Psoas muscle (tissue), 8 donors: ENCODE measurements around the gene HOXB9. TPM values are rescaled to one million over a fixed set of nuclear protein-coding genes. Genes with fewer than 3 reads are reported as not detected.

Experiments used
- ATAC-seq, 4 donors: fragments of 200-7000 bp; cut with Tn5 transposase; one replicate each; pipeline ENCODE4 v1.9.1; 2020; ENCODE audit warnings: moderate library complexity in 3 of 4, mild to moderate bottlenecking in 2 of 4
- DNase-seq, 2 donors: peaks; one replicate each; pipeline ENCODE4 v3.0.0-alpha.2; 2020
- H3K27ac ChIP-seq: fragments of 200-600 bp; one replicate; pipeline ENCODE4 v1.8.0; 2022
- H3K27me3 ChIP-seq, 3 donors: fragments of 200-600 bp in 1 of 3; one replicate each; pipeline versions ENCODE4 v1.6.1 to v1.8.0; 2013 to 2022; ENCODE audit warnings: low read length in 2 of 3, mild to moderate bottlenecking in 2 of 3, moderate library complexity in 1 of 3; ENCODE audit not compliant: insufficient read depth in 3 of 3
- H3K36me3 ChIP-seq, 2 donors: fragments of 200-600 bp in 1 of 2; one replicate each; pipeline versions ENCODE4 v1.6.1 to v1.8.0; 2013 to 2022; ENCODE audit warnings: low read depth in 1 of 2, mild to moderate bottlenecking in 1 of 2, moderate library complexity in 1 of 2; ENCODE audit not compliant: insufficient read depth in 1 of 2
- H3K4me1 ChIP-seq: fragments of 200-600 bp; one replicate; pipeline ENCODE4 v1.8.0; 2022
- H3K4me3 ChIP-seq: fragments of 200-600 bp; one replicate; pipeline ENCODE4 v1.8.0; 2022; ENCODE audit warnings: mild to moderate bottlenecking
- H3K9me3 ChIP-seq: fragments of 200-600 bp; one replicate; pipeline ENCODE4 v1.8.0; 2022
- WGBS, 3 donors: extraction: QIAGEN DNeasy Blood & Tissue Kit; methylation state at CpG; one replicate each; pipeline versions ENCODE4 v1.1.6 to v1.1.7; 2013; 5-methylcytosine and 5-hydroxymethylcytosine counted together
- intact Hi-C, 2 donors: fragments of 100-400 bp; cut with DNase I; formaldehyde crosslinking; loops; one replicate each; pipeline versions ENCODE4 v1.11.0 to v1.14.2; 2022
- polyA plus RNA-seq, 3 donors: library from polyadenylated mRNA; stranded (reverse); fragments of 200-250 nt; gene quantifications; one replicate each; pipeline ENCODE4 v1.2.3, GENCODE V29; 2013
- total RNA-seq, 4 donors: library from RNA; stranded (reverse); fragmentation: NEBNext Ultra II Directional in 2 of 4; extraction: Animal tissue kit (Norgen Biotek cat#: 25700) in 2 of 4; gene quantifications; one replicate each; pipeline versions ENCODE4 v1.2.1 to v1.2.4, GENCODE V29; 2021 to 2023
- TF ChIP-seq, protein P1 (sequence below): fragments of 200-600 bp; IDR thresholded peaks from one replicate; pipeline ENCODE4 v1.8.0; 2022; ENCODE audit warnings: antibody characterized with exemption
- donor health status: healthy with polysubstance abuse.
- donor health status: DM: no; HTN: no; CAD: no; lungs with moderate emphysema.
- donor health status: Bipolar disorder and iron deficiency.
- donor health status: healthy.
- donor health status: DM: yes; HTN: yes; CAD: no.
- donor health status: DM: no; HTN: no; CAD: no.
- donor health status: DM: no; HTN: no; CAD: no.
- donor health status: DM: yes; HTN: yes; CAD: no.

The HOXB9 gene
- total and polyA plus RNA-seq, 7 donors: 0.01 to 0.10 (median 0.03) TPM; not detected in 4

DNA sequence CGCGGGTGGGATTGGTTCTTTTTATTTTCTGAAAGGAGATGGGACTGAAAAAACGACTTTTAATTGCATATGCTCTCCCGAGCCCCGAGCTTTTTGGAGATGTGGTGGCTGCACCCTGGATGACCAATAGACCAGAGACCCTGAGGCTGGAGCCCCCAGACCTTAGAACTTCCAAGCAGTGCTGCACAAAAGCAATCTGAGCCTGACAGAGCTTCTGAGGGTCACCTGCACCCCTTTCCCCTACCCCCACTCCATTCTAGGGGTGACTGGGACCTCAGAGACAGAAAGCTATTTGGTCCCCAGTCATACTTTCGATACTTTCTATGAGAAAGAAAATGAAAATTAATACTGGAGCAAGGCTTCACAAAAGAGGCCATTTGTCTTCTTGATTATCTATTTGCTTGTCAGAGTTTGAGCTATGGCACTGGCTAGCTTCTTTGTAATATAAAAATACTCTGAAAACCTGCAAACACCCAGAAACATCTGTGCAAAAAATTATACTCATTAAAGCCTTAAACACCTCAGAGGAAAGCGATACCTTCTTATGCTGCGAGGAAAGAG lies 51.6 kb downstream of the HOXB9 start:
- ATAC-seq (no peak), DNase-seq (no peak)
- Histone ChIP-seq H3K36me3 (no peaks in the 10 kb centered on the region), H3K27ac (no peak overlapping the region), H3K27me3 (peaks cover 4 to 76% (median 23%) of the 10 kb centered on the region in 3 donors), H3K4me3 (no peak overlapping the region), H3K9me3 (no peaks in the 10 kb centered on the region), H3K4me1 (no peaks in the 10 kb centered on the region)
- TF ChIP-seq, protein P1, sequence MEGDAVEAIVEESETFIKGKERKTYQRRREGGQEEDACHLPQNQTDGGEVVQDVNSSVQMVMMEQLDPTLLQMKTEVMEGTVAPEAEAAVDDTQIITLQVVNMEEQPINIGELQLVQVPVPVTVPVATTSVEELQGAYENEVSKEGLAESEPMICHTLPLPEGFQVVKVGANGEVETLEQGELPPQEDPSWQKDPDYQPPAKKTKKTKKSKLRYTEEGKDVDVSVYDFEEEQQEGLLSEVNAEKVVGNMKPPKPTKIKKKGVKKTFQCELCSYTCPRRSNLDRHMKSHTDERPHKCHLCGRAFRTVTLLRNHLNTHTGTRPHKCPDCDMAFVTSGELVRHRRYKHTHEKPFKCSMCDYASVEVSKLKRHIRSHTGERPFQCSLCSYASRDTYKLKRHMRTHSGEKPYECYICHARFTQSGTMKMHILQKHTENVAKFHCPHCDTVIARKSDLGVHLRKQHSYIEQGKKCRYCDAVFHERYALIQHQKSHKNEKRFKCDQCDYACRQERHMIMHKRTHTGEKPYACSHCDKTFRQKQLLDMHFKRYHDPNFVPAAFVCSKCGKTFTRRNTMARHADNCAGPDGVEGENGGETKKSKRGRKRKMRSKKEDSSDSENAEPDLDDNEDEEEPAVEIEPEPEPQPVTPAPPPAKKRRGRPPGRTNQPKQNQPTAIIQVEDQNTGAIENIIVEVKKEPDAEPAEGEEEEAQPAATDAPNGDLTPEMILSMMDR: no peak
- intact Hi-C loops: no loop called here
- WGBS, 3 donors: 57 to 62% (median 57%) methylated on average over 8 of the region's 8 CpGs

DNA sequence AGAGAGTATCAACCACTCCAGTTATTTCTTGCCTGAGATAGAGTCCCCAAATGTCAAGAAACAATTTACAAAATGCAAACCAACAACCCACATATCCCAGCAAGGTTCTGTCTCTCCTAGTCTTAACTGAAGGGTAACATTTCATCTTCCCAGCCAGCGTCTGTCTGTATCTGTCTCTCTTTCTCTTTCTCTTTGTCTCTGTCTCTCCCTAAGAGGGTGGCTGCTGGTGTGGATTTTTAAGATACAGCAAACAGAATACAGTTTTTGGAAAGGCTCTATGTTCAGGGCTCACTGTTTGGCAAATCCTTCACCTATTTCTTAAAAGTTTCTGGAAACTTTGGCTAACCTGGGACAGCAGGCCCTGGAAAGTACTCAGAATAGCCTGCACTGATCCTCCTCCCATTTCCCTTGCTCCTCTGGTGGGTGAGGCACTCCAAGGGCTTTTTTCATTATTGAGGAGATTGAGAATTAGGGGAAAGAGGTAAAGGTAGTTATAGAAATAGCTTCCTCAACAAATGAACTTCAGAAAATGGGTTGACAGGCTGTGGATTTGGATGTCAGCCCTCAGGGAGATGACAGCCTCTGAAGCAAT lies 54.2 kb downstream of the HOXB9 start:
- no peak overlapping the region for H3K4me3 ChIP-seq
- intact Hi-C loops: no loop called here
- peak overlapping the region; percentile 10 for H3K27ac ChIP-seq
- H3K9me3 ChIP-seq: no peaks in the 10 kb centered on the region
- whole genome bisulfite sequencing, 3 donors: 76 to 91% (median 88%) methylated on average over 1 of the region's 1 CpG
- peaks cover 4 to 77% (median 17%) of the 10 kb centered on the region in 3 donors for H3K27me3 ChIP-seq
- H3K4me1 ChIP-seq: no peaks in the 10 kb centered on the region
- no peak for ATAC-seq
- no peaks in the 10 kb centered on the region for H3K36me3 ChIP-seq
- TF ChIP-seq, protein P1: no peak
- DNase-seq: no peak

Other genes starting within 250 kb of the HOXB9 start
- gene SKAP1, start 196.1 kb downstream of the HOXB9 start, total RNA-seq: 1 to 10 TPM in 1 of 4 donors, under 1 TPM in 2, not detected in 1; 0.42 to 1.0 (median 0.44) TPM
- under 1 TPM in 2 of 3 donors, not detected in 1; 0.09 to 0.12 TPM for gene SKAP1, start 196.1 kb downstream of the HOXB9 start, polyA plus RNA-seq
- not detected for gene HOXB1, start 95.3 kb downstream of the HOXB9 start, total RNA-seq
- not detected for gene HOXB1, start 95.3 kb downstream of the HOXB9 start, polyA plus RNA-seq
- gene HOXB2, start 81.2 kb downstream of the HOXB9 start, total RNA-seq: 10 to 100 TPM in 1 of 4 donors, 1 to 10 TPM in 3; 3.1 to 12.9 (median 6.5) TPM
- 1 to 10 TPM; 4.6 to 5.0 (median 5.0) TPM for gene HOXB2, start 81.2 kb downstream of the HOXB9 start, polyA plus RNA-seq
- 1 to 10 TPM in 2 of 4 donors, under 1 TPM in 2; 0.80 to 4.0 (median 1.3) TPM for gene HOXB4, start 48.0 kb downstream of the HOXB9 start, total RNA-seq
- under 1 TPM; 0.38 to 0.89 (median 0.55) TPM for gene HOXB4, start 48.0 kb downstream of the HOXB9 start, polyA plus RNA-seq
- 1 to 10 TPM; 1.5 to 8.8 (median 1.9) TPM for gene HOXB3, start 36.1 kb downstream of the HOXB9 start, total RNA-seq
- 1 to 10 TPM in 2 of 3 donors, under 1 TPM in 1; 0.96 to 1.5 (median 1.4) TPM for gene HOXB3, start 36.1 kb downstream of the HOXB9 start, polyA plus RNA-seq
- under 1 TPM in 3 of 4 donors, not detected in 1; 0.17 to 0.71 (median 0.24) TPM for gene HOXB5, start 32.6 kb downstream of the HOXB9 start, total RNA-seq
- gene HOXB5, start 32.6 kb downstream of the HOXB9 start, polyA plus RNA-seq: under 1 TPM; 0.03 to 0.30 (median 0.17) TPM
- 1 to 10 TPM in 2 of 4 donors, under 1 TPM in 2; 0.66 to 3.3 (median 1.2) TPM for gene HOXB6, start 21.4 kb downstream of the HOXB9 start, total RNA-seq
- 1 to 10 TPM in 2 of 3 donors, under 1 TPM in 1; 0.80 to 1.6 (median 1.2) TPM for gene HOXB6, start 21.4 kb downstream of the HOXB9 start, polyA plus RNA-seq
- 1 to 10 TPM in 3 of 4 donors, under 1 TPM in 1; 0.85 to 2.0 (median 1.2) TPM for gene HOXB7, start 15.3 kb downstream of the HOXB9 start, total RNA-seq
- 1 to 10 TPM; 1.6 to 3.0 (median 2.8) TPM for gene HOXB7, start 15.3 kb downstream of the HOXB9 start, polyA plus RNA-seq
- not detected for gene HOXB8, start 11.1 kb downstream of the HOXB9 start, total RNA-seq
- gene HOXB8, start 11.1 kb downstream of the HOXB9 start, polyA plus RNA-seq: under 1 TPM; 0.05 to 0.10 (median 0.08) TPM
- gene PRAC1, start 96.2 kb upstream of the HOXB9 start, total RNA-seq: not detected
- gene PRAC1, start 96.2 kb upstream of the HOXB9 start, polyA plus RNA-seq: not detected
- gene PRAC2, start 96.8 kb upstream of the HOXB9 start, total RNA-seq: not detected
- not detected for gene PRAC2, start 96.8 kb upstream of the HOXB9 start, polyA plus RNA-seq
- gene HOXB13, start 102.4 kb upstream of the HOXB9 start, total RNA-seq: not detected
- gene HOXB13, start 102.4 kb upstream of the HOXB9 start, polyA plus RNA-seq: not detected
- not detected for gene TTLL6, start 190.9 kb upstream of the HOXB9 start, total RNA-seq
- gene TTLL6, start 190.9 kb upstream of the HOXB9 start, polyA plus RNA-seq: under 1 TPM in 2 of 3 donors, not detected in 1; 0.03 to 0.05 TPM
- gene CALCOCO2, start 204.7 kb upstream of the HOXB9 start, total RNA-seq: 100 to 1,000 TPM; 169 to 212 (median 177) TPM
- gene CALCOCO2, start 204.7 kb upstream of the HOXB9 start, polyA plus RNA-seq: 100 to 1,000 TPM in 1 of 3 donors, 10 to 100 TPM in 2; 87.2 to 183 (median 90.0) TPM